HG02763 (cell line): ENCODE measurements around the gene UTP25.
A peak's percentile ranks its signal among the peaks of the same experiment; 100 is the strongest.
"Not testable (repeated sequence)": the region's sequence is repeated elsewhere in the genome, so short reads cannot be mapped to it uniquely, and the experiment has no call there.

Experiments used
- ATAC-seq: cut with Tn5 transposase; IDR thresholded peaks from one replicate; pipeline ENCODE4 v1.9.1; 2021; ENCODE audit warnings: mild to moderate bottlenecking, moderate library complexity; ENCODE audit not compliant: unreplicated experiment

The UTP25 gene

GRCh38 chr1:209827384-209828262 is at the start of gene UTP25:
Gene UTP25, plus strand, starts transcription at chr1:209827972. Its CDS starts 92 bp downstream, at chr1:209828064.
- peak; percentile 90 for ATAC-seq

GRCh38 chr1:209778102-209778501 is 49.7 kb upstream of the UTP25 start:
- no peak for ATAC-seq

DNA sequence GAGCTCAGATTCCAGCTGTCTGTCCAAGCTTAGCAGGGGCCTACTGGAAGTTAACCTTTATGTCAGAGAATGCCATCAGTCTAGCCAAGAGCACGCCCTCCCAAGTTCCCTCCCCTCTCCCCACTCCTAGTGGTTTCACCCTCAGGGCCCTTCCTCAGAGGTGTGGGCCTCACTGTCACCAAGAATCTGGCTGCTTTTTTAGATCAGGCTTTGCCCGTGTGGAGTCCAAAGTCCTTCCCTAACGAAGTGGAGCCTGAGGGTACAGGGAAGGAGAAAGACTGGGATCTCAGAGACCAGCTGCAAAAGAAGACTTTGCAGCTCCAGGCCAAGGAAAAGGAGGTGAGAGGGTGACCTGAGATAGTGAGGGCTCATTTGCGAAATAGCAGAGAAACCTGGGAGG is 47.5 kb upstream of the UTP25 start:
- ATAC-seq, result no peak

- ATAC-seq, result no peak
Observed at GRCh38 chr1:209783386-209783785, 44.4 kb upstream of the UTP25 start.

DNA sequence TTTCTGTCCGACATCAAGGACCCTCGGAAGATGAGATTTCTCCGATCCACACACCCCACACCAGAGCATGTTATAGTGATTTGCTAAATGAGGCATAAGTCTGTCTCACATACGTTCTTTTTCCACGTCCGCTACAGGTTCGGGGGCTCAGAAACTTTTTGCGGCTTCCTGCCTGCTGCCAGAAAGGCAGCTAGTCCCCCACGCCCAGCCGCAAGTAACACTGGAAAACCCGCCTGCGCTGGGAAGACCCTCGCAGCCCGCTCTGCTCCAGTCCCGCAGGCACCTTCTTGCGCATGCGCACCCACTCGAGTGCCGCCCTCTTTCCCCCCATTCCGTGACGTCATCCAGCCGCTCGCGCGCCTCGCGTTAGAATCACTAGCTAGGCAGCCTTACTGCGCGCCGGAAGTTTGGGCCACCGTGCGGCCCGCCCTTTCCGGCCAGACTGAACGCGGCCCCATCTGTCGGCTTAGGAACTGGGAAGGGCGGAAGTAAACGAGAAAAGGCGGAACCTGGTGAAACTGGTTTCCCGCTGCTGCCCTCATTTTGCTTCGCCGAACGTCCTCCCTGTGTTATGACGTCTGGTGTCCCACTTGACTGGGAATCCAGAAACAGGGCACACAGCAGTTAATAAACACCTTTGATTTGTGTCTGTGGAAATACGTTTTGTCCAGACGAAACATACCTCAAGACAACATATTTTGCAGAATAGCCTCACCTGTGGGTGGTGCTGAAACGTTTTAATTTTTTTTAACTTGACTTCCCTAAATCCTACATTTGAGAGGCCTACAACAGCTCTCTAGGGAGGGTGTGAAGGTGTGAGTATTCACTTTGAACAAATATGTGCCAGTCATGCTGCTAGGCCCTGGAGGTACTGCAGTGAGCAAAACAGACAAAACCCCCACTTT is 43.3 kb upstream of the UTP25 start, which contains the start of gene C1orf74:
TSS of gene C1orf74 (minus strand) at position 295 of the 905 bp plus-strand sequence. CDS start 925 bp downstream, outside the sequence.
- peak; percentile 99 for ATAC-seq

DNA sequence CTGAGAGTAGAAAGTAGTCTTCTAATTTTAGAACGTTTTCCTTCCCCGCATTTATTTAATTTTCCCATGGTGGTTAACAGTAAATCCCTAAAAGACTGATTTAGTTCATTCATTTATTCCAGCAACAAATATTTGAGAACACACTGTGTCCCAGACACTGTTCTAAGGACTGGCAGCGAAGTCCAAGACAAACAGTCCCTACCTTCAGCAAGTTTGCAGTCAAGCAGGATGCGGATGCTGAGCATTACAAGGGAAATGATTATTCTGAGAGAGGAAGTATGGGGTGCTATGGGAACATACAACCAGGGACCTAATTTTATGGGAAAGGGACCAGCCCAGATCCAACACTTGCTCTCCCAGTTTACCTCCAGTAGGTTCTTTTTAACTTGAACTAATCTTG is 42.2 kb upstream of the UTP25 start:
- no peak for ATAC-seq

- ATAC-seq, result no peak
Observed at GRCh38 chr1:209786146-209786545, 41.6 kb upstream of the UTP25 start.

GRCh38 chr1:209787551-209787950 is 40.2 kb upstream of the UTP25 start:
- ATAC-seq, result no peak

- no peak for ATAC-seq
Observed at GRCh38 chr1:209789245-209789644, 38.5 kb upstream of the UTP25 start.

GRCh38 chr1:209790286-209791193 is 37.2 kb upstream of the UTP25 start:
- no peak for ATAC-seq

DNA sequence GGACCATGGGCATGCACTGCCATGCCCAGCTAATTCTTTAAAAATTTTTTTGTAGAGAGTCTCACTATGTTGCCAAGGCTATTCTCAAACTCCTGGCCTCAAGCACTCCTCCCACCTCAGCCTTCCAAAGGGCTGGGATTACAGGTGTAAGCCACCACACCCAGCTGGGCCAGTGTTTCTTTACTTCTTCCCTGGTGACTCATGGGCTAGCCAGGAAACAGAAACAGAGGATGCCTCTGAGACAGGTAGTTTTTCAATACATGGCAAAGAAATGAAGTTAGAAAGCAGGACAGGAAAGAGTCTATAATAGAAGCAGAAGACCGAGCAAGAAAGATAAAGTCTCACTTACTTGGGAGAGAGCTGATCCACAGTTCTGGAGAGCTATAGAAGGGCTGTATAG is 35.9 kb upstream of the UTP25 start:
- no peak for ATAC-seq

DNA sequence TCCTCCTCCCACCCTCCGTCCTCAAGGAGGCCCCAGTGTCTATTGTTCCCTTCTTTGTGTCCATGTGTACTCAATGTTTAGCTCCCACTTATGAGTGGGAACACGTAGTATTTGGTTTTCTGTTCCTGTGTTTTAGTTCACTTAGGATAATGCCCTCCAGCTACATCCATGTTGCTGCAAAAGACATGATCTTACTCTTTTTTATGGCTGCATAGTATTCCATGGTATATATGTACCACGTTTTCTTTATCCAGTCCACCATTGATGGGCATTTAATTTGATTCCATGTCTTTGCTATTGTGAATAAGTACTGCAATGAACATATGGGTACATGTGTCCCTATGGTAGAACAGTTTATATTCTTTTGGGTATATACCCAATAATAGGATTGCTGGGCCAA is 34.1 kb upstream of the UTP25 start:
- ATAC-seq, result not testable (repeated sequence)

DNA sequence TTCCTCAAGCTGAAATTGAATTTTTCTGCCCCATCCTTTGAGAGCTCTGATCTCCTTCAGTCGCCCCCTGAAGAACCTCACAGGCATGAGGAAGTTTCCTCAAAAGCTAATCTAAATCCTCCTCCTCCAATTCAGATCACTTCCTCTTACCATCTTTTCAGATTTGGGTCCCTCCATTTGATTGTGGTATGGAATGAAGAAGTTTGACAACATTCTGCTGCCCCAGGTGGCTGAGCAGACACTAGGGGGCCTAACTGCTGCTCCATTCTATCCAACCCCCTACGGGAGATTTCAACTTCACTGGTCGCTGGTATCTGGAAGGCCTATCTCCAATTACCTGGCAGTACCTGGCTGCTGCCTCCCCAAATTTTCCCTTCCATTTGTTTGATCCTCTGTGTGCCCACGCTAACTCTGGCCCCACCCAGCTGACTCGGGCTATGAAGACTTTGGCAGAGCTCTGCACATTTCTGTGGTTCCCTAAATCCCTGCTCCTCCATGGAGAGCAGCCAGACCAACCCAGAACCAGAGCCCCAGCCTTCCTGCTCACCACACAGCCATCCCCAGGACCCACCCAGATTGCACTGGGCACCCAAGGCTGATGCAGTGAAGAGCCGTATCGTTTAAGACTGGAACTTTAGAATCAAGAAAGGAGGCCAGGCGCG is 29.7 kb upstream of the UTP25 start:
- ATAC-seq, result no peak

- no peak for ATAC-seq
Observed at GRCh38 chr1:209800984-209801834, 26.6 kb upstream of the UTP25 start.

GRCh38 chr1:209802117-209802779 is 25.5 kb upstream of the UTP25 start:
- ATAC-seq, result no peak

GRCh38 chr1:209802780-209803152 is 25.0 kb upstream of the UTP25 start:
- ATAC-seq, result no peak

- ATAC-seq, result no peak
Observed at GRCh38 chr1:209803568-209803967, 24.2 kb upstream of the UTP25 start.

GRCh38 chr1:209805341-209805781 is 22.4 kb upstream of the UTP25 start:
- ATAC-seq, result no peak
